HG02973 (cell line): ENCODE measurements around the gene PRR5.

Experiments
- ATAC-seq: cut with Tn5 transposase; IDR thresholded peaks from one replicate; pipeline ENCODE4 v1.9.1; 2021; ENCODE audit warnings: moderate library complexity; ENCODE audit not compliant: unreplicated experiment

Gene PRR5

DNA sequence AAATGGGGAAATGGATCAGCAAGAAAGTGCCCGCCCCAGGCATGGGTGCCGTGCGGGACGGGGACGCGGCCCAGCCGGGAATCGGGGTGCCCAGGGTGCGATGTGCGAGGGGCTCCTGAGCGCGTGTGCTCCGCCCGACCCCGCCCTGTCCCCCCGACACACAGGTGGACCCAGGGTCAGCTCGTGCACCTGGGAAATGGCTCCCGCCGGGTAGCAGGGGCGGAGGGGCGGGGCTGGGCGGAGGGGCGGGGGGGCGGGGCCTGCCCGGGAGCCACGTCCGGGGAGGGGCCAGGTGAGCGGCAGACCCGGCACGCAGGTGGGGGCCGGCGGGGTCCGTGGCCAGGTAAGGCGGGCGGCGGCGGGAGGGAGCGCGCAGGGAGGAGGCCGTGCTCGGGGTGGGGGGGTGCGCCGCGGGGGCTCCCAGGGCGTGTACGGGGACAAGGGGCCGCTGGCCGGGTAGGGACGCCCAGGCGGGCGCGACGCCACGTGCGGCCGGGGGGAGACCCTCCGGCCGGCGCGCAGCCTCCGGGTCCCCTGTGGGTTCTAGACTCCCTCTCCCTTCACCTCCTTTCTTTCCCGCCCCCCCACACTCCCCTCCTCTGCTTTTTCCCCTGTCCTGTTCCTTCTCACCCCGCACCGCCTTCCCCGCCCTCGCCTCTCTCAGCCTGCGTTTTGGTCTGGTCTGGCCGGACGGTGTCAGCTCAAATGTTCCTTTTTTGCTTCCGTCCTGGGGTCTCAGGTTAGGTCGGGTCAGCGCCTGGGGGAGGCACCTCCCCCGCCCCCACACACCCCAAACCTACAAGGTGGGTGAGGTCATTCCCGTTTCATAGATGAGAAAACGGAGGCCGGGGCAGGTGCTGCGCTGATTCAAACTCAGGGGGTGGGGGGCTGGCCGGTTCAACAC lies 50.5 kb downstream of the PRR5 start, which contains the start of gene ARHGAP8:
Gene ARHGAP8, plus strand, starts transcription at position 291 of the 904 bp plus-strand sequence. CDS start 33,953 bp downstream, outside the sequence.
- no peak for ATAC-seq

DNA sequence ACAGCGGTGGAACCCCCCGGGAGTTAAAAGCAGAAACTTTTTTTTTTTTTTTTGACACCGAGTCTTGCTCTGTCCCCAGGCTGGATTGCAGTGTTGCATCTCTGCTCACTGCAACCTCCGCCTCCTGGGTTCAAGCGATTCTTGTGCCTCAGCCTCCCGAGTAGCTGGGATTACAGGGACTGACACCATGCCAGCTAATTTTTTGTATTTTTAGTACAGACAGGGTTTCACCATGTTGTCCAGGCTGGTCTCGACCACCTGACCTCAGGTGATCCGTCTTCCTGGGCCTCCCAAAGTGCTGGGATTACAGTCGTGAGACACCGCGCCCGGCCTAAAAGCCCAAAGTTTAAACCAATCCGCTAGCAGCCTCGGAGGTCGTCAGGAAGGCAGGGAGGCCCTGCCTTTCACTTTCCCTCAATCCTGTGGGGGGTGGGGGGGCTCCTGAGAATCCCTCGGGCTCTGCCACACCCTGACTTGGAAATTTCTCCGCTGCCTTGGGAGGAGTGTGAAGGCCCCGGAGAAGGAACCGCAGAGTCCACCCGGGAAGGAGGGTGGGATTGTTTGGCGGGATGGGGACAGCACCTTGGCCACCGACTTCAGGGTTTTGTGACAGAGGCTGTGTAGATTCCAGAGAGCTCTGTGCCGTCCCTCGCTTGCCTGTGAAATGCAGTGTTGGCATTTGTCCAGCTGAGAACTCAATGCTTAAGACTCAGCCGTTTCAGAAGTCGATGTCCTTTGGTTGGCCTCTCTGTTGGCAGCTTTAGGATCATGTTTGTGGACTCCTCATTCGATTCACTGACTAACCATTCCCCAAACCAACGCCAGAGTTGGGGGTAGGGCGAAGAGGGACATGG lies 51.4 kb downstream of the PRR5 start:
- ATAC-seq, result no peak

DNA sequence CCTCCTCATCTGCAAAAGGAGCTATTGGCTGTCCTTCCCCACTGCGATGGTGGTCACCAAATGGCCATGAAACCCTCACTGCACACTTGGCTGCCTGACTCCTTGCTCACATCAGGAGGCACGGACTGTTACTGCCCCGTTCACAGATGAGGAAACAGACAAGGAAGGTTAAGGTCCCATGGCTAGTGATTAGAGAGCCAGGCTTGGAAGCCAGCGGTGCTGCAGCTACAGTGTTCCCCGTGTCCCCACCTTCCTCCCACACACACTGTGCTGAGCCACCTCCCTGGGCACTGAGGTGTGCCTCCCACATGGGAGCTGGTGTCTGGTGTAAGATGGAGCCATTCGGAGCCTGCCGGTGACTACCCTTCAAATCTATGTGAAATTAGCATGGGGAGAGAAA lies 53.0 kb downstream of the PRR5 start:
- ATAC-seq, result no peak

DNA sequence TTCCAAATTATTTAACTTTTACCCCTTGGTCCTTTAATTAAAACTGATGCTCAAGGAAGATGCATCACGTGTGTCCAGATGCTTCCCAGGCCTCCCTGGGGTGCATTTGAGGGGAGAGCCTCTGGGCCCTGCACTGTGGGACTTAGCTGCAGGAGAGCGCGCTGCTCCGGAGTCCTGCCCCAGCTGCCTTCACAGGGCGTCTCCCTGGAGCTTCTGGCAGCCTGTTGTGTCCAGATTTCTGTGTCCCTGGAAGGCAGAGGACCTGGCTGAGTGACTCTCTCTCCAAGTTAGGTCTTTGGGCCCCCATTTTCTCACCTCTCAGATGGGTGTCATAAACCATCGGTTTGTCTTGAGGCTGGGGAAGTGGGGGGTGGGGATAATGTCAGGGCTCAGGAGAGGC lies 53.4 kb downstream of the PRR5 start:
- no peak for ATAC-seq

DNA sequence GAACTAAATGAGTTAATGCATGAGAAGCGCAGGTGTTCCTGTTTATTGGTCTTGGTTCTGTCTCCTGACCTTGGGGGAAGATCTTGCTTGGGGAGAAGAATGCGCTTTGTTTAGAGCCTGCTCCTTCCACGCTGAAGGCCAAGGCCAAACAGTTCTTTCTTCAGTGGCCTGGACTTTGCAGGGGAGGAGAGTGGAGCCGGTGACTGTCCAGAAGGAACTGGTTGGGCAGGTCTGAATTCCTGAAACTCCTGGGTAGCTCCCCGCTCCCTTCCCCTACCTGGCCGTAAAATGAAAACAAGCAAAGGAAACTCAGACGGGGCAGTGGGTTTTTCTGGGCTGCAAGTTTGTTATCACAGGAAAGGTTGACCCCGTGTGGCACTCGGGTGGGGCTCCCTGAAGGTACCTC lies 54.0 kb downstream of the PRR5 start:
- no peak for ATAC-seq

DNA sequence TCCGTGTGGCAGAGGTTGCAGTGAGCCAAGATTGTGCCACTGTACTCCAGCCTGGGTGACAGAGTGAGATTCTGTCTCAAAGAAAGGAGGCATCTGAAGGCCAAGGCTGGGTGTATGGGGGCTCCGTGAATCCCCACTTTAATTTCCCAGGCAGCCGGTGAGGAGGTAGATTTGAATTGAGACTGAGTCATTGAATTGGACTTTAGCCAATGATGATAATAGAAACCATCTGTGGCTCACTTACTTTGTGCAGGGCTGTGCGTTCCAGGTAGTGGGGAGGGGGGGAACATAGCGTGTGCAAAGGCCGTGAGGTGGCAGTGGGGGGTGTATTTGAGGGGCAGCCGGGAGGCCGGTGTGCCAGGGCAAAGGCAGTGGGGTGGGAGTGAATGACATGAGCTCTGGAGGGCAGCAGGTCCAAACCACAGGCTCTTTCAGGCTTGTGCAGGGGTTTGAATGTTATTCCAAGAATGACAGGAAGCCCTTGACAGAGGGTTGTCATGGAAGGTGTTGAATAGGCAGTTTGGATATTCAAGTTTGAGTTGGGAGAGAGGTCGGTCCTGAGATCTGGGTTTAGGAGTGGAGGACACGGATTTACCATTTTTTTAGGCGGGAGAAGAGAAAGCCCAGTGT lies 56.5 kb downstream of the PRR5 start:
- ATAC-seq, result no peak

DNA sequence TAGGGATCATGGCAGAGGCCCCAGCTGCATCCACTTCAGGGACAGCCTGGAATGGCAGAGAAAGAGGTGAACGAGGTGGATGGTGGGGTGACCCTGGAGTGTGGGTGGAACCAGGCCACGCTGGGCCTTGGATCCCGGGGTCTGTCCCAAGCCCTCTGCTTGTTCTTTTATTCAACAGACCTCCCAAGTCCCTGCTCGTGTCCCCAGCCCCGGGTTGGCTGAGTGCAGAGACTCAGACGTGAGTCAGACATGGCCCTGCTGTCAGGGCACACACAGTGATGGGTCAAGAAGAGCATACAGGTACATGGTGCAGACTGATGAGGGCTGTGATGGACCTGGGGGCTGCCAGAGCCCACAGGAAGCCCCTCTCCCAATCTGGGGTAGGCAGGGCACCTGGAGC lies 57.0 kb downstream of the PRR5 start:
- no peak for ATAC-seq

DNA sequence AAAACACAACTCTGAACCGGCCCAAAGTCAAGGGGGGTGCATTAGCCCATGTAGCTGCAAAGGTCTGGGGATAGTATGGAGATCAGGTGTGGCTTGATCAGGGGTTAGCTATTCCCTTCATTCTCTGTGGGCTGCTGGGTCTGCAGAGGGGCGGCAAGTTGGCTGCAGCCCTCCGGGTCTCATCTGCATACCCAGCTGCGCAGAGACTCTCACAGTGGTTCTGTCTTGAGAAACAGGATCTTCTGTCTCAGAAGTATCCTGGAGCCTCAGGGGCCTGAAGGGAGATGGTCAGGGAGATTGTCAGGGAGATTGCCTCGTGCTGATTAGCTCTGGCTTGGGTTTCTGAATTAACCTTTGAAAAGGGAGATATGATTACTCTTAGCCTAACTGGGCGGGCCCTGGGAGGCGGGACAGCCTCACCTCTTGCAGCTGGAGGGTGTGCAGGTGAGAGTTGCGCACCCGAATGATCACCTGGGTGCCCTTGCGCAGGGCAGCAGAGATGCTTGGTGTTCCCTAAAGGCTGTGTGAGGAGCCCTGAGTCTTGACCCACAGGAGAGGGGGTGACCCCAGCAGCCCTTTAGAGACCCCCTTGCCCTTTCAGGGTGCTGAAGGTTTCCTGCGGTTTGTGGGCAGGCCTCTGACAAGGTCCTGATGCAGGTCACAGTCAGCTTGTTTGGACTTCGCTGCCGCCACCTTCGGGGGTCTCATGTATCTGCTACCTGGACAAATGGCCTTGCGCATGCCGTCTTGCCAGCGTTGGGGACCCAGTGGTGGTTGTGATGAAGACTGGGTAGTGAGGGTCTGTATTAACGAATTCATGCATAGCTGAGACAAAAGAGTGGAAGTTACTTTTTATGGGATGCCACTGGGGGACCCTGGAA lies 57.7 kb downstream of the PRR5 start:
- no peak for ATAC-seq

DNA sequence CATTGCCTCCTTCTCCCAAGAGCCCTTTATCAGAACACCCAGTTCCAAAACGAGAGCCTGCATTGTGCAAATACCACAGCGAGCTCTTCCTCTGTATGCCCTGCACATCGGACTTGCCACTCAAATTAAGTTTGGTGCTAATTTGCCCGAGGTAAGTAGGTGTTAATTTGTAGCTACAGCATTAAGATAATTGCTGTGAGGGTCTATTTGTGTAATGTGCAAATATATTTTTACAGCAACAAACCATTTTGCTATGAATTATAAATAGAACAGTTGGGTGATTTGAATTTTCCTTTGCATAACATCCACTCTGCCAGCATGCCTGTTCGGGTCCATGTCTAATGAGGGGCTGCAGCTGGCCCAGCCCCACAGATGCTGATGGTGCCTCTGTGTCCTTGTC lies 58.5 kb downstream of the PRR5 start:
- ATAC-seq, result no peak

DNA sequence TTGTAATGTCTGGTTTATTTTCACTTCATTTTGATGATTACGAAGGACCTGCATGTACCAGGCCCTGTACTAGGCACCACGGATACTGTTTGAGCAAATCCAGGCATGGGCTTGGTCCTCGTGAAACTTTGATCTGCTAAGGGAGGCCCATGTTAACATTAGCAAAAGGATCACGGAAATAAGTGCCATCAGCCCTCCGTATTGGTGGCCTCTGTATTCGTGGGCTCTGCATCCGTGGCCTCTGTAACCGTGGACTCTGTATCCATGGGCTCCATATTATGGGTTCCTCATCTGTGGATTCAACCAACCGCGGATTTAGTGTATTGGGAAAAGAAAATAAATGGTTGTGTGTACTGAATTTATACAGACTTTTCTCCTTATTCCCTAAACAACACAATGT lies 59.0 kb downstream of the PRR5 start:
- ATAC-seq, result no peak

DNA sequence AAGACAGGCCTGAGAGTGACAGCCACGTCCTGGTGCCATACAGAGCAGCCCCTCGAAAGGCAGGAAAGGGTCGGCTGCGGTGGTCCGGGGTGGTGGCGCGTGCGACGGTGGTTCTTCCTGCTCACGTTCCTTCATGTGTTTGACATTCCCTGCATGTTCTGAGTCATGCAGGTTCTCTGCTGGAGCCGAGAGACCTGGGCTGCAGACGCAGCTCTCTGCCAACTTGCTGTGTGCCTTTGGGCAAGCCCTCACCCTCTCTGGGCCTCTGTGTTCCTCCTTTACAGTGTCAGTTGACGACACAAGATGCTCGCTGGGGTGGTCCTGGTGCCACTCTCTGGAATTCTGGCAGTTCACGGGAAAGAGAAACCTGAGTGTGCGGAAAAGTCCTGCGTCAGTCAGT lies 62.4 kb downstream of the PRR5 start:
- no peak for ATAC-seq

DNA sequence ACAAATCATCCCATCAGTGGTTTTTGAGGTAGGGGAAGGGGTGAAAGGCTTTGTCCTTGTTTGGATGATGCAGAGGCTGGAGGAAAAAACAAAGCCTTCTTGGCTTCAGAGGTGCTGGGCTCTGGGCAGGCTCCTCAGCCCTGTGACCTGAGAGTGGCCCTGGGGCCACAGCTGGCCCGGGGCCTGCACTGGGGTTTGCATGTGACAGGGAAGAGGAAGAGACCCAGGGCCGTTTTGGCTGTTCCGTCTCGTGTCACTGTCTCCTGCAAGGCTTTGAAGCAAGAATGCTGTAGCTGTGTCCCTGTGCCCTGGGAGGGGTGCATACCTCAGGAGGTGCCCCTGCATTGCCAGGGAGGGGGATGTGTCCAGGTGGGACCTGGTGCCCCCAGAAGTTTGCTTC lies 63.0 kb downstream of the PRR5 start:
- no peak for ATAC-seq

DNA sequence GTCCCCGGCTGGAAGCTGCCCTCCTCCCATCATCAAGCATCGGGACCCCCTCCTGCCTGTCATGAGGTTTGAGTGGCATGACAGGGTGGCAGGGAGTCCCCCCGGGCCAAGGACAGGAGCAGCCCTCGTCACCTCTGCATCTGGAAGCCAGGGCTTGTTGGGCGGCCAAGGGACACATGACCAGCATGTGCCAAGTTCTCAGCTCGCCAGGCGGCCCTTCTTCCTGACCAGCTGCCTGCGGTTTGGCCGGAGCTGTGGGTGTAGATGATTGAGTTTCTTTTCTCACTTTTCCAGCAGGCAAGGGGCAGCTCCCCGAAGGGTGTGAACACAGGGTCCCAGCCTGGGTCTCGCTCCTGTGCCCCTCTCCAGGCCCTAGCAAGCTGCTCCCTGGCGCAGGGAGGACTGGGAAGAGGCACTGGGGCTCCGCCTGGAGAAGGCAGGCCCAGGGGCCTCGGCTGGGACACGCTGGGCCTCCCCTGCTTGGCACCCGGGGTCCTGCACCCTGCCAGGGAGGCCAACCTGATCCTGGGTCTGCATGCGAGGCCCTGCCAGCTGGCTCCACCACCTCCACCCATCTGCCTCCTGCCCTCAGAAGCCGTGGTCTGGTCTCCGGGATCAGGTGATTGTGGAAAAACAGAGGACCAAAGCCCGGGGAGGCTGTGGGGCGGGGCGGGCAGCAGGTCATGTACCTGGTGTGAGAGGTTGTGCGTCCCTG lies 63.7 kb downstream of the PRR5 start:
- ATAC-seq, result no peak

DNA sequence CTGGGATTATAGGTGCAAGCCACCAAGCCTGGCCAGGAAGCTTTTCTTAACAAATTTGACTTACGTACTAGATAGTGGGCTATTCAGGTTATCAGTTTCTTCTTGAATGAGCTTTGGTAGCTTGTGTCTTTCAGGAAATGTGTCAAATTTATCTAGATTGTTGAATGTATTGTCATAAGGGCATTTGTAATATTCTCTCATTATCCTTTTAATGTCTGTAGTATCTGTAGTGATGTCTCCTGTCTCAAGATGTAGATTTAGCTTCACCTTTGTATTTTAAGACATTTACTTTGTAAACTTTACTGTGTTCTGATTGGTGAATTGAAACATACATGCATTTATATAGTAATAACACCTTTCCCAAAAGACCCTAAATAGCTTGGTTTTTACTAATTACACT lies 71.1 kb downstream of the PRR5 start:
- ATAC-seq, result no peak

DNA sequence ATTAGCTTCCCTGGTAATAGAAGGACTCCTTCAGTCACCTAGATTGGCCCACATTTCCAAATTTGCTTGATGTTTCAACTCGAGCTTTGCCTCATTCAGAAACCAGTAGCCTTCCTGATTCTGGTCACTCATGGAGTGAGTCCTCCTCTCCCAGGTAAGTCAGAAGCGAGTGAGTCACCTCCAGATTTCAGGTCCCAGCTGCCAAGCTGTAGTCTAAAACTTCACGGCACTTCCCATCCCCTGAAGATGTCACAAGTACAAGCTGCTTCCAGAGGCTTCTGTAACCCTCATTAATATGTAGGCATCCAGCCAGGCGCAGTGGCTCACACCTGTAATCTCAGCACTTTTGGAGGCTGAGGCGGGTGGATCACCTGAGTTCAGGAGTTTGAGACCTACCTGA lies 73.9 kb downstream of the PRR5 start:
- no peak for ATAC-seq

DNA sequence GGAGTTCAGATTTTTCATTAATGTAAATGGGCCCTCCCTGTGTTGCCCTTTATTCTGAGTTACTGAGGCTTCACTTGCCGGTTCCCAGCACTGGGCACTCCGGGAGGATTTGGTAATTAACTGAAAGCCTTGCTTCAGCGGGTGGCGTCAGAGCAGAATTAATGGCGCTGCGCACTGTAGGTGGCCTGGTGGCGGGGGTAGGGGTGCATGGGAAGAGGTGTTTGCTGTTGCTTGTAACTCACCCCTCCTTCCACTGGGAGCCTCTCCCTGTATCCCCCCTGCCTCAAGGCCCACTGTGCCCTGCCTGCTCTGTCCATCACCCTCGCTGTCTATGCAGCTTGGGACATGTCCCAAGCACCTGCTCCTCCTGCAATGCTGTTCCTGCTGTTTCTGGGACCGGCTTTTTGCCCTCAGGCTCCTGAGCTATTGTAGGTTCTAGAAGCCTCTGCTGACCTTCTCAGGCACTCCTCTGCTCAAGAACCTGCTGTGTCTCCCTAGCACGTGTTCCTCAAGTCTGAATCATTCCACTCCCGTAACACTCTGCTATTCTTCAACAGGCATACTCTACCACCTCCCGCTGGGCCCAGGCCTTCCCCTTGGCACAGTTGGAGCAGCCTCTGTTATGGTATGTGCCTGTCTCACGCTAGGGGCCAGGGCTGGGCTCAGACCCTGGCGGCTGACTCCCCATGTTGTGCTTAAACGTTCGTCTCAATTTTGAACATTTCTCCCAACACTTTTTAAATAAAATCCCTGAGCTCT lies 74.8 kb downstream of the PRR5 start:
- no peak for ATAC-seq

DNA sequence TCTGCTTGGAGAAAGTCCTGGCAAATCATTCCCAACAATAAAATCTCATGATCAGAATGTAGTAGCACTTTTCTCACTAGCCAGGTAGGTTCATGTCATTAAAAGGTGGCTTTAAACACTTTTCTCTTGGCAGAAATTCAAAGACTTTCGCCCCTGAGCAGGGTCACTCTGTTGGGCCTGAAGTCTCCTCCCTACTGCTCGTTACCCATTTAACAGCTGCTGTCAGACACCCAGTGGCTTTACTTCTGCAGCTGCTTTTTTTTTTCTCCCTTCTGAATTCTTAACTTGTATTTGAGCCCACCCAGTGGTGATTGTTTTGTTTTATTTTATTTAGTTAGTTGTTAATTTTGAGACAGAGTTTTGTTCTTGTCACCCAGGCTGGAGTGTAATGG lies 75.4 kb downstream of the PRR5 start:
- no peak for ATAC-seq

DNA sequence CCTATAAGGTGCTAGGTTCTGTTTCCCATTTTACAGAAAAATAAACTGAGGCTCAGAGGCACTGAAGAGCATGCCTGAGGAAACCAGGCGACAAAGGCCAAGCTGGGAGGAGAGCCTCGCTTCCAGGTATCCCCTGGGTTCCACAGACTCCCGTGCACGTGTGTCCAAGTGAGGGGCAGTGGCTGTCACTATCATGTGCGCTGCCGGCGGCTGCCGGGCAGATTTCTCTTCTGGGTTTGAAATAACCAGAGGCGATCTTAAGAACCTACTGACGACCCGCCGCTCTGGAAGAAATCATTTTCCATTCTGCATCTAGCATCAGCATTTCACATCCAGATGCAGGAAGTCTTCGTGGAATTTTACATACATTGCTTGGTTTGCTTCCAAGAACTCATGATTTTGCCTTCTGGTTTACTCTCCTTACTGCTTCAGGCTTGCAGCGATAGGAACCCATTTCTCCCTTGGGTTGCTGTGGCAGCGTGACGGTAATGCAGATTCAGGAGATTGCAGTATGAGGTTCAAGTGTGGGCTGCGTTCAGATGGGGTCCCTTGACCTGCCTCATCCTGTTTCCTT lies 79.0 kb downstream of the PRR5 start:
- ATAC-seq, result no peak
